ENCODE measurements around the gene HOATZ. TPM values are rescaled to one million over a fixed set of nuclear protein-coding genes. Genes with fewer than 3 reads are reported as not detected.

HOATZ gene
- total and polyA plus RNA-seq, 2 of the 13 experiments (the other 11 are each of a cell fraction or from before 2014, with no cell fraction given), result not detected

- H3K4me2 ChIP-seq (ENCODE audit: low read depth, low read length), result no peak overlapping the region
- no peaks in the 10 kb centered on the region for H3K27me3 ChIP-seq (ENCODE audit: control insufficient read depth in 1 of 2, insufficient read depth in 2 of 2, low read length in 2 of 2)
- peaks cover 6% of the 10 kb centered on the region; the same call in 1 of the 2 replicates for H3K9me3 ChIP-seq (ENCODE audit: low read length)
- ChIA-PET CTCF (ENCODE audit: low intra/inter-chr PET ratio, low total read pairs) (no interaction called here), POLR2A (no interaction called here)
- TF ChIP-seq ETV6 (CRISPR knock-in tag; conservative IDR thresholded peaks at IDR 0.05) (no peak), ZNF83 (CRISPR knock-in tag; IDR thresholded peaks at IDR 0.05; ENCODE audit: borderline replicate concordance) (no peak), DPF2 (CRISPR knock-in tag; IDR thresholded peaks at IDR 0.05; ENCODE audit: borderline replicate concordance, low read depth) (no peak), PAWR (CRISPR knock-in tag; IDR thresholded peaks at IDR 0.05; ENCODE audit: borderline replicate concordance) (no peak), NFE2L1 (CRISPR knock-in tag; IDR thresholded peaks at IDR 0.05; ENCODE audit: borderline replicate concordance) (no peak), ATF3 (CRISPR knock-in tag; IDR thresholded peaks at IDR 0.05) (no peak), KAT8 (CRISPR knock-in tag; IDR thresholded peaks at IDR 0.05) (no peak), ISL2 (CRISPR knock-in tag; IDR thresholded peaks at IDR 0.05) (no peak), ZNF609 (CRISPR knock-in tag; IDR thresholded peaks at IDR 0.05; ENCODE audit: borderline replicate concordance) (no peak), HBP1 (CRISPR knock-in tag; IDR thresholded peaks at IDR 0.05; ENCODE audit: low read depth) (no peak), PAF1 (CRISPR knock-in tag; IDR thresholded peaks at IDR 0.05) (no peak), STAG1 (CRISPR knock-in tag; IDR thresholded peaks at IDR 0.05) (no peak), SP2 (CRISPR knock-in tag; IDR thresholded peaks at IDR 0.05) (no peak), ZNF772 (CRISPR knock-in tag; IDR thresholded peaks at IDR 0.05) (no peak), SRSF4 (IDR thresholded peaks at IDR 0.05; ENCODE audit: low read depth, low read length, poor library complexity, severe bottlenecking) (no peak), CAMTA2 (CRISPR knock-in tag; IDR thresholded peaks at IDR 0.05; ENCODE audit: borderline replicate concordance) (no peak), ZNF569 (CRISPR knock-in tag; IDR thresholded peaks at IDR 0.05; ENCODE audit: borderline replicate concordance) (no peak), NR2F6 (IDR thresholded peaks at IDR 0.05) (no peak), NR2F6 (CRISPR knock-in tag; IDR thresholded peaks at IDR 0.05) (no peak)
- H3K4me1 ChIP-seq (ENCODE audit: insufficient read depth, low read length), result peaks cover 41% of the 10 kb centered on the region
- intact Hi-C loops (cut with micrococcal nuclease; ENCODE audit: unreplicated experiment), result loop anchor here (5.0 kb wide), 1 partner anchor 108 kb away; no protein-coding TSS in a partner anchor
- BruUV-seq (replicated peaks), result no TSS peak
- in situ Hi-C loops (cut with HindIII; ENCODE audit: extremely low pct_ligation_motif_present, low pct_unique_long_range_greater_than_20kb), result no loop called here
- H3K36me3 ChIP-seq (replicated peaks in 1 of 2; ENCODE audit: control insufficient read depth in 1 of 2, insufficient read depth in 2 of 2, low read length in 2 of 2), result no peaks in the 10 kb centered on the region
- no peak overlapping the region for H2AFZ ChIP-seq (ENCODE audit: low read length)
- H3K79me2 ChIP-seq (ENCODE audit: insufficient read depth, low read length), result no peaks in the 10 kb centered on the region
- DNase-seq (ENCODE audit: low spot score) (no peak), ATAC-seq (no peak), FAIRE-seq (no peak)
- 84% methylated on average over 3 of the region's 3 CpGs for WGBS (ENCODE audit: low lambda C conversion rate)
- no peak overlapping the region for H3K4me3 ChIP-seq (replicated peaks in 1 of 3; ENCODE audit: insufficient read depth in 1 of 3, low read depth in 2 of 3, low read length in 3 of 3)
- H3K27ac ChIP-seq (ENCODE audit: extremely low read length, insufficient read depth, low read length), result no peak overlapping the region
- H4K20me1 ChIP-seq (ENCODE audit: insufficient read depth, low read length), result no peaks in the 10 kb centered on the region
- H3K9ac ChIP-seq (ENCODE audit: insufficient read depth, low read depth, low read length), result no peak overlapping the region
Observed at GRCh38 chr11:111560800-111561199, 46.2 kb downstream of the HOATZ start.
